Pancreas (tissue), 10 donors: Measurements from ENCODE around the gene ACYP1. TPM values are rescaled to one million over a fixed set of nuclear protein-coding genes. Genes with fewer than 3 reads are reported as not detected.

Experiments
- ATAC-seq, 4 donors: fragments of 200-7000 bp; cut with Tn5 transposase; one replicate each; pipeline versions ENCODE4 v1.8.0 to v1.9.1; 2020; ENCODE audit warnings: mild to moderate bottlenecking in 4 of 4, moderate library complexity in 4 of 4
- DNase-seq, 6 donors: peaks; one replicate each; pipeline ENCODE4 v3.0.0-alpha.2; 2020
- FAIRE-seq: peaks from 2 replicates; lab custom pipeline; 2012; peaks lifted over from hg19 to GRCh38; lab: Jason Lieb, UNC
- H3K27ac ChIP-seq, 4 donors: fragments of 200-600 bp; sonication (generic); 1 replicate in 3 of 4; 2 replicates in 1 of 4; pipeline versions ENCODE4 v1.5.0 to v1.8.0; 2020
- H3K27me3 ChIP-seq, 4 donors: fragments of 200-600 bp; one replicate each; pipeline ENCODE4 v1.8.0; 2021
- H3K36me3 ChIP-seq, 3 donors: fragments of 200-600 bp; sonication (generic) in 1 of 3; one replicate each; pipeline versions ENCODE4 v1.5.0 to v1.8.0; 2020 to 2021
- H3K4me1 ChIP-seq, 3 donors: fragments of 200-600 bp; one replicate each; pipeline ENCODE4 v1.8.0; 2021
- H3K4me3 ChIP-seq, 4 donors: fragments of 200-600 bp; sonication (generic) in 2 of 4; one replicate each; pipeline versions ENCODE4 v1.5.0 to v1.8.0; 2020 to 2021
- H3K9me3 ChIP-seq, 4 donors: fragments of 200-600 bp; one replicate each; pipeline ENCODE4 v1.8.0; 2021
- WGBS, 2 donors: extraction: QIAGEN DNeasy Blood & Tissue Kit; methylation state at CpG; one replicate each; pipeline ENCODE4 v1.1.7; 2013; 5-methylcytosine and 5-hydroxymethylcytosine counted together
- intact Hi-C, 3 donors: fragments of 100-400 bp; cut with DNase I; formaldehyde crosslinking; loops; one replicate each; pipeline versions ENCODE4 v1.11.1 to v1.14.2; 2022
- polyA plus RNA-seq, 2 donors: library from polyadenylated mRNA; stranded (reverse); fragments of 200-250 nt; gene quantifications; one replicate each; pipeline ENCODE4 v1.2.3, GENCODE V29; 2013
- total RNA-seq, 6 donors: library from RNA; stranded (reverse); fragmentation: NEBNext Ultra II Directional in 4 of 6; extraction: Animal tissue kit (Norgen Biotek cat#: 25700) in 4 of 6; gene quantifications; one replicate each; pipeline versions ENCODE4 v1.2.1 to v1.2.4, GENCODE V29; 2021 to 2023
- TF ChIP-seq, protein P1 (sequence below), 4 donors: fragments of 200-600 bp; sonication (generic) in 3 of 4; IDR thresholded peaks; one replicate each; pipeline versions ENCODE4 v1.5.0 to v1.8.0; 2021; ENCODE audit warnings: antibody characterized with exemption in 4 of 4
- donor health status: healthy with polysubstance abuse.
- donor health status: DM: no; HTN: no; CAD: no; lungs with moderate emphysema.
- donor health status: DM: no; HTN: no; CAD: no.
- donor health status: control.
- donor health status: control.
- donor health status: Bipolar disorder and iron deficiency.
- donor health status: DM: yes; HTN: yes; CAD: no.
- donor health status: DM: no; HTN: no; CAD: no.
- donor health status: DM: no; HTN: no; CAD: no.
- donor health status: DM: yes; HTN: yes; CAD: no.

Gene ACYP1
- total and polyA plus RNA-seq, 8 donors, result 2.9 to 17.4 (median 5.6) TPM

DNA sequence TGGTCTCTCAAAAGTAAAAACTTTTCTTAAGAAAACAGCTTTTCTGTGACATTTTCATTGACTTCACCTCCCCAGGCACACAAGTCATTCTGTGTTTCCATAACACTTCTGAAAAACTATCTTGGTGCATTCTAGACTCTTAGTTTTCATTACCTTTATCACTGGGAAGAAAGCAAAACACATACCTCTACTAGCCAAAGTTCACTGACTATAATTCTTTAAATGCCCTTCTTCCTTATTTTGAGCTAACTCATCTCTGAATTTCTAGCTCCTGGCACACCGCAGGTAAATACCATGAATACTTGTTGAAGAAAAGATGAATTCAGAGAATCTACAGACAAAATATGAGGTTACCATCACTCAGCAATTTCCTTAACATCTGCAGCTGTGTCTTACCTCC, 33.7 kb downstream of the ACYP1 start:
- Histone ChIP-seq H3K36me3 (peaks cover 0 to 4% (median 0%) of the 10 kb centered on the region in 3 donors), H3K9me3 (no peaks in the 10 kb centered on the region), H3K4me3 (no peak overlapping the region), H3K27ac (no peak overlapping the region), H3K27me3 (no peaks in the 10 kb centered on the region), H3K4me1 (no peaks in the 10 kb centered on the region)
- DNase-seq (no peak), FAIRE-seq (no peak), ATAC-seq (no peak)
- TF ChIP-seq, protein P1, sequence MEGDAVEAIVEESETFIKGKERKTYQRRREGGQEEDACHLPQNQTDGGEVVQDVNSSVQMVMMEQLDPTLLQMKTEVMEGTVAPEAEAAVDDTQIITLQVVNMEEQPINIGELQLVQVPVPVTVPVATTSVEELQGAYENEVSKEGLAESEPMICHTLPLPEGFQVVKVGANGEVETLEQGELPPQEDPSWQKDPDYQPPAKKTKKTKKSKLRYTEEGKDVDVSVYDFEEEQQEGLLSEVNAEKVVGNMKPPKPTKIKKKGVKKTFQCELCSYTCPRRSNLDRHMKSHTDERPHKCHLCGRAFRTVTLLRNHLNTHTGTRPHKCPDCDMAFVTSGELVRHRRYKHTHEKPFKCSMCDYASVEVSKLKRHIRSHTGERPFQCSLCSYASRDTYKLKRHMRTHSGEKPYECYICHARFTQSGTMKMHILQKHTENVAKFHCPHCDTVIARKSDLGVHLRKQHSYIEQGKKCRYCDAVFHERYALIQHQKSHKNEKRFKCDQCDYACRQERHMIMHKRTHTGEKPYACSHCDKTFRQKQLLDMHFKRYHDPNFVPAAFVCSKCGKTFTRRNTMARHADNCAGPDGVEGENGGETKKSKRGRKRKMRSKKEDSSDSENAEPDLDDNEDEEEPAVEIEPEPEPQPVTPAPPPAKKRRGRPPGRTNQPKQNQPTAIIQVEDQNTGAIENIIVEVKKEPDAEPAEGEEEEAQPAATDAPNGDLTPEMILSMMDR (IDR thresholded peaks at IDR 0.05), result no peak
- intact Hi-C loops, result loop anchor here in 1 of 3 donors (10.0 kb wide), 1 partner anchor 55 kb away; no protein-coding TSS in a partner anchor
- WGBS, 2 donors, result 0% methylated on average over 1 of the region's 1 CpG

DNA sequence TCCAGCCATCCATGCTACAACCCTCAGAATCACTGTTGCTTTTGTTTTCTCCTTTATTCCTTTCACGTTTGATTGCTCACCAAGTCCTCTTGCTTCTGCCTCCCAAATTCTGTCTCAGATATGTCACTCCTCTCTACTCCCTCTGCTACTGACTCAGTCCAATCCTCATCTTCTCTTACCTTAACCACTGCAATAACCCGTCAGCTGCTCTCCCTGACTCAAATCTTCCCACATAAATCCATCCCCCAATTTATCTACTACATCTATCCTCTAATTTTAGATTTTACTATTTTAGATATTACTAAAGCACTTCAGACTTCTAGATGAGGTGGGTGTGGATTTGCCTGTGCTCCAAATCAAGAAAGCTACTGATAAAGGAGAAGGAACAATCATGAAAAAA, 37.9 kb downstream of the ACYP1 start:
- DNase-seq (no peak), FAIRE-seq (no peak), ATAC-seq (no peak)
- Histone ChIP-seq H3K27ac (no peak overlapping the region), H3K4me1 (no peaks in the 10 kb centered on the region), H3K4me3 (no peak overlapping the region), H3K27me3 (no peaks in the 10 kb centered on the region), H3K36me3 (peaks cover 0 to 12% (median 0%) of the 10 kb centered on the region in 3 donors), H3K9me3 (no peaks in the 10 kb centered on the region)
- TF ChIP-seq, protein P1 (IDR thresholded peaks at IDR 0.05), result no peak
- intact Hi-C loops, result no loop called here
- WGBS, 2 donors, result 90 to 95% methylated on average over 2 of the region's 2 CpGs

DNA sequence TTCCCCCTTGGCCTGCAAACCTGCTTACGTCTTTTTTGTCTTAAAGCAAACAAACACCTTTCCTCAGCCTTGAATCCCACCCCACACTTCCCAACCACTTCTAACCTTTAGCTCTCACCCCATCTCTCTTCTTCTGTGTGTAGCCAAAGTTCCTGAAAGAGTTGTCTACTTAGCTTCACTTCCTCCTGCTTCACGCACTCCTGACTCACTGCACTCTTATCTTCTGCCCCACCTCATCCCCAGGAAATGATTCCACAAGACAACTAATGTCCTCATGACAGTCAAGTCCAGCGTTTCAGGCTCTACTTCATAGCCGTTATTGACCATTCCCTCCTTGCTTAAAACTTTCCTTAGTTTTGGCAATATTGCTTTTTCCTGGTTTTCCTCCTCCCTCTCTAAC, 38.7 kb downstream of the ACYP1 start:
- Histone ChIP-seq H3K4me3 (no peak overlapping the region), H3K4me1 (no peaks in the 10 kb centered on the region), H3K27me3 (no peaks in the 10 kb centered on the region), H3K9me3 (no peaks in the 10 kb centered on the region), H3K27ac (no peak overlapping the region), H3K36me3 (peaks cover 0 to 12% (median 3%) of the 10 kb centered on the region in 3 donors)
- TF ChIP-seq, protein P1 (IDR thresholded peaks at IDR 0.05), result no peak
- intact Hi-C loops, result no loop called here
- no peak for ATAC-seq
- no peak for DNase-seq
- FAIRE-seq, result no peak
- 75 to 77% methylated on average over 4 of the region's 4 CpGs for WGBS, 2 donors

DNA sequence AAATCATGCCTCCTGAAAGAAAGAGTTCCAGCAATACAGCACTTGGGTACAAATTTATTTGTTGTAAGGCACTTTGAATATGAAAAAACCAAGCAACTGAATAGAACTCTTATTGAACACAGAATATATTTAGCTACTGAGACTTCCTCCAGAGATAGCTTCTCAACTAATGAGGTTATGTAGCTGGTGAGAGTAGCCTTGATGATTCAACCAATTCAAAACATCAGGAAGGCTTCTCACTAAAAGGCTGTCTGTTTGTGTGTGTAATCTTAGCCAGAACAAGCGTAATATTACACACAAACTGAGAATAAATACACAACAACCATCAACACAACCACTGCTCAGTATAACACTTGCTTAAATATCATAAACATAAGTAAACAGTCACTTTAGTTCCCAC, 40.7 kb downstream of the ACYP1 start:
- WGBS, 2 donors, result 86 to 92% methylated on average over 1 of the region's 1 CpG
- no peak for ATAC-seq
- Histone ChIP-seq H3K36me3 (peaks cover 0 to 16% (median 3%) of the 10 kb centered on the region in 3 donors), H3K4me3 (no peak overlapping the region), H3K27ac (no peak overlapping the region), H3K9me3 (no peaks in the 10 kb centered on the region), H3K4me1 (peaks cover 4 to 14% (median 8%) of the 10 kb centered on the region in 3 donors), H3K27me3 (no peaks in the 10 kb centered on the region)
- DNase-seq, result no peak
- intact Hi-C loops, result no loop called here
- FAIRE-seq, result no peak
- TF ChIP-seq, protein P1 (IDR thresholded peaks at IDR 0.05), result no peak

DNA sequence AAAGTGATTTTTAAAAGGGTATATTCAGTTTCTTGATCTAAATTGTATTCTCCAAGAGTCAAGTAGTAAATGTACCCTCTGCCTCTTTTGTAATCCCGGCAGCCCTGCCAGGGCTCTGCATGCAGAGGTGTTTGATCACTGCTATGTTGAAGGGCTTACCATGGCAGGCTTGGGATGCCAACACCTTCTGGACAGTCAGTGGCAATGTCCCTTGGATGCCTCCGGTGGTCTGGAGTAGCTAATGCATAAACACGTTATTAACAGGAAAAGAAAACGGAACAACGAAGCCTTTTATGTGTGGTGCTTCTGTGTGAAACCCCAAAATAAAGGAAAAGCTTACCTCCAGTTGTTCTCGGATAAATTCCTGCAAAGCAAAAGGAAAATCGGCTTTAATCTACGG, 41.2 kb downstream of the ACYP1 start:
- Histone ChIP-seq H3K4me1 (peaks cover 8 to 16% (median 8%) of the 10 kb centered on the region in 3 donors), H3K27ac (no peak overlapping the region), H3K9me3 (no peaks in the 10 kb centered on the region), H3K4me3 (no peak overlapping the region), H3K36me3 (peaks cover 0 to 18% (median 3%) of the 10 kb centered on the region in 3 donors), H3K27me3 (no peaks in the 10 kb centered on the region)
- 79 to 84% methylated on average over 8 of the region's 8 CpGs for WGBS, 2 donors
- no peak for FAIRE-seq
- ATAC-seq, result peak in 1 of 4 donors; percentile 42
- DNase-seq, result no peak
- intact Hi-C loops, result no loop called here
- TF ChIP-seq, protein P1 (IDR thresholded peaks at IDR 0.05), result no peak
